SH-SY5Y (cell line): ENCODE results near the gene CD302.

Source experiments
- GATA2 ChIP-seq: IDR thresholded peaks from 2 replicates; pipeline ENCODE4 v1.6.1; 2011; ENCODE audit warnings: mild to moderate bottlenecking, low read depth, low read length
- GATA3 ChIP-seq: IDR thresholded peaks from 2 replicates; pipeline ENCODE4 v1.6.1; 2011; ENCODE audit warnings: low read depth, mild to moderate bottlenecking, low read length, moderate library complexity

DNA sequence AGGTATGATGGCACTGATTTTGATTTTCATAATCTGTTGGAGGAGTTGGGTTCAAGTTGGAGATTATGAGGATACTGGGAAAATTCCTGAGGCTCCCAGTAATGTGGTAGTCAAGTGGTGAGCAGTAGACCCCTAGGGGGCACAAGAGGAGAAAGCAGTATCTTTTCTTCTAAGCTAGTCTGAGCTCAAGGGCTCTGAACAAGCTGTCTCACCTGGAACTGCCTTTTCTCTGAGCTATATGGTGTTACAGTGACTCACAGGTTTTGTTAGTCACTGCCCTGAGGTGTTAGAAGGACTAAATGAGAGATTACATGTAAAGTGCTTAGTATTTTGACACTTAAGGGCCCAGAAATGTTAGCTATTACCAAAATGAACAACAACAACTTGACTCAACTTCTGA lies 42.2 kb downstream of the CD302 start:
- no peak for TF ChIP-seq GATA2
- TF ChIP-seq GATA3, result no peak
